GM12801 (cell line): ENCODE measurements around the gene NCBP2.

Experiments used
- TF ChIP-seq, protein P1 (sequence below): IDR thresholded peaks from one replicate; pipeline ENCODE4 v1.5.1; 2011; ENCODE audit warnings: control low read depth; ENCODE audit not compliant: insufficient read length; ENCODE audit errors: extremely low read depth

Gene NCBP2

DNA sequence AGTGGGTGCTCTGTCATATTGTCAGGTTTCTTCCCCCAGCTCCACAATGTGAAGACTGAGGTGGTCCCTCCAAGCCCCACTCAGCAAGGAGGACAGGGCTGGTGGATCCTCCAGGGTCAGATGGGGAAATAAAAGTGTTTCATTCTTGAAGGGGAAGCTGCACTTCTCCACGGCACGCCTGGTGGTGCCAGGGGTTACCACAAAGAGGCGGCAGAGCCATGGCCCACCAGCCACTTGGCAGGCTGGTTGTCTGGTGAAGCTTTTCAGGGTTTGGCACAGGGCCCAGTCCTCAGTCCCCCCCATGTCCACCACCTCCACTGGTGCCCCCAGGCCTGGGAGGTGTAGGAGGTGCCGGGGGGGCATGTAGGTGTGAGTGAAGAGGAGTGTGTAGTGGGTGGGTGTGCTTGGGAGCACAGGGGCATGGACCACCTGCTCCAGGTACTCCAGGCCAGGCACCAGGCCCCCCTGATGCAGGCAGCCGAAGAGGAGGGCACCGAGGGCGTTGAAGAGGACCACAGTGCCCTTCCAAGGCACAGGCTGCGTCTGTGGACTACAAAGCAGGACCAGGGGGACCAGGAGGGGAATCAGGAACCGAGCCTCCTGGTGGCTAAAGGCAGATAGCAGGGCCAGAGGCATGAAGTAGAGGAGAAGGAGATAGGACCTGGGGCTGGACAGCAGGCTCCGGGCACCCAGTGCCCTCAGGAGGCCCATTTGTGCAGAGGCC lies 5.0 kb upstream of the NCBP2 start:
- TF ChIP-seq, protein P1, sequence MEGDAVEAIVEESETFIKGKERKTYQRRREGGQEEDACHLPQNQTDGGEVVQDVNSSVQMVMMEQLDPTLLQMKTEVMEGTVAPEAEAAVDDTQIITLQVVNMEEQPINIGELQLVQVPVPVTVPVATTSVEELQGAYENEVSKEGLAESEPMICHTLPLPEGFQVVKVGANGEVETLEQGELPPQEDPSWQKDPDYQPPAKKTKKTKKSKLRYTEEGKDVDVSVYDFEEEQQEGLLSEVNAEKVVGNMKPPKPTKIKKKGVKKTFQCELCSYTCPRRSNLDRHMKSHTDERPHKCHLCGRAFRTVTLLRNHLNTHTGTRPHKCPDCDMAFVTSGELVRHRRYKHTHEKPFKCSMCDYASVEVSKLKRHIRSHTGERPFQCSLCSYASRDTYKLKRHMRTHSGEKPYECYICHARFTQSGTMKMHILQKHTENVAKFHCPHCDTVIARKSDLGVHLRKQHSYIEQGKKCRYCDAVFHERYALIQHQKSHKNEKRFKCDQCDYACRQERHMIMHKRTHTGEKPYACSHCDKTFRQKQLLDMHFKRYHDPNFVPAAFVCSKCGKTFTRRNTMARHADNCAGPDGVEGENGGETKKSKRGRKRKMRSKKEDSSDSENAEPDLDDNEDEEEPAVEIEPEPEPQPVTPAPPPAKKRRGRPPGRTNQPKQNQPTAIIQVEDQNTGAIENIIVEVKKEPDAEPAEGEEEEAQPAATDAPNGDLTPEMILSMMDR = no peak

- TF ChIP-seq, protein P1 = no peak
Measured at GRCh38 chr3:196942915-196943277, 568 bp upstream of the NCBP2 start.

DNA sequence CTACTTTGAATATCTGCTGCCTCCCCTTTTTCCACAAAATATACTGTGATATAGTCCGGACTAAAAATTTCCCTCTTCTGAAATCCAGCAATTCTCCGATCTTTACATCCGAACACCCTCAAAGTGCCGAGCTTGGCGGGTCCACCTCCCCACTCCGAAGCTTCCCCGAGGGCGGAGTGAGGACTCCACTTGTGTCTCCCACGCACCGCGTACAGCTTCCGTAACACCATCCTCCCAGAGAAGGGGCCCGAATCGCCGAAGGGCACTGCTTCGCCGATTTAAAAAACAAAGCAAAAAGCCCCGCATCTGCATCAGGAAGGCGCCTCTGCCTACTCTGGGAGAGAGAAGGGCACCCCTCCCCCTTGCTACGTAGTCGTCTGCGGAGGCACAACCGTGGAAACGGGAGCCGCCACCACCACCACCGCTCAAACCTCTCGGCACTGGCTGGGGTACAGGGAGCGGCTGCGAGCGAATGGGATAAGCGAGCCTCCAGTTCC lies 551 bp downstream of the NCBP2 start:
- TF ChIP-seq, protein P1 = no peak

GRCh38 chr3:196938576-196938975 lies 3.8 kb downstream of the NCBP2 start:
- TF ChIP-seq, protein P1 = no peak

DNA sequence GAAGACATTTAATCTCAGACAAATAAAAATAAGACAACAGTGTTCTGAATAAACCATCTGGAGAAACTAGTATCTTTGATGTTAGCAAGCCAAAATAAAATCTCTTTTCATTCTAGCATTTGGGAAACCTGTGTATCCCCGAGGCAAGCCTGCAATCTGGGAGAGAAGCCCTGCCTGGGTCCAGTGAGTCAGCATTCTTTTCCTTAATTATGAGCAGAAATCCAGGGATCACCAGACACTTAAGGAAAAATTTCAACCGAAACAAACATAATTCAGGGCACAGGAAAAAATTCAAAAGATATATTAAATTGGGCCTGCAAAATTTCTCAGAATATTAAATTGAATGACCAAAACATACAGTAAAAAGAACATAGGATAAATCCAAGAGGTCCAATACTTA lies 4.2 kb downstream of the NCBP2 start:
- TF ChIP-seq, protein P1 = no peak

- TF ChIP-seq, protein P1 = no peak
Measured at GRCh38 chr3:196936288-196936687, 6.0 kb downstream of the NCBP2 start.

GRCh38 chr3:196932600-196932999 lies 9.7 kb downstream of the NCBP2 start:
- TF ChIP-seq, protein P1 = no peak
